Bronchial epithelial cell (primary cell): Measurements from ENCODE around the gene POLDIP2. TPM values are rescaled to one million over a fixed set of nuclear protein-coding genes. Genes with fewer than 3 reads are reported as not detected.

Experiments used
- DNase-seq: peaks from one replicate; pipeline ENCODE4 v3.0.0-alpha.2; 2010; ENCODE audit warnings: low read depth
- FAIRE-seq: peaks from 2 replicates; lab custom pipeline; 2011; peaks lifted over from hg19 to GRCh38; lab: Jason Lieb, UNC
- H3K27me3 ChIP-seq: 2 replicates; pipeline ENCODE4 v1.5.1; 2011; ENCODE audit warnings: low read length; ENCODE audit not compliant: control insufficient read depth, insufficient read depth
- H3K36me3 ChIP-seq: 2 replicates; pipeline ENCODE4 v1.5.1; 2011; ENCODE audit warnings: low read length; ENCODE audit not compliant: control insufficient read depth, insufficient read depth
- H3K4me3 ChIP-seq: 2 replicates; pipeline ENCODE4 v1.5.1; 2011; ENCODE audit warnings: mild to moderate bottlenecking, low read depth, low read length, control low read depth
- total RNA-seq: library from RNA; depleted of rRNA; stranded (reverse); fragments of >200 nt; gene quantifications from 2 replicates; pipeline ENCODE4 v1.2.1, GENCODE V29; 2014
- TF ChIP-seq, protein P1 (sequence below): IDR thresholded peaks from 2 replicates; pipeline ENCODE4 v1.5.1; 2011; ENCODE audit warnings: mild to moderate bottlenecking, moderate library complexity, low read length, control low read depth, inconsistent platforms; ENCODE audit not compliant: insufficient read depth, severe bottlenecking

Gene POLDIP2
- total RNA-seq, 1 donor from 2014 or later = 59.8 TPM

DNA sequence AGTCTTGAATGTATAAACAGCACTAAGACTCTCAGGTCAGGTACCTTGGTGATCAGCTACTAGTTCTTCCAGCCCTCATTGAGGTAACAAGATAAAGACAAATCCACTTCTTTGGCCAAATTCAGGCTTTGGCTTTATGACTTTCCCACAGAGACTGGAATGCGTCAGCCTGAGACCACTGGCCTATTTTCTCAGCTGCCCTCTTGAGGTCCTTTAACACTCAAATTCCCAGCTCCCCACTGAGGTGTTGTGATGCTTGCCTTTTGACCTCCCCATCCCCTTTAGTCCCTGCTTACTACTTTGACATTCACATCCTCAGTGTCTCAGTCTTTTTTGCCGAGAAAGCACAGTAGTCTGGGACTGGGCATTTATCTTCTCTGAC lies 11.1 kb downstream of the POLDIP2 start:
- Histone ChIP-seq H3K27me3 (no peaks in the 10 kb centered on the region), H3K36me3 (peaks cover 34% of the 10 kb centered on the region), H3K4me3 (no peak overlapping the region)
- no peak for DNase-seq
- no peak for FAIRE-seq
- TF ChIP-seq, protein P1, sequence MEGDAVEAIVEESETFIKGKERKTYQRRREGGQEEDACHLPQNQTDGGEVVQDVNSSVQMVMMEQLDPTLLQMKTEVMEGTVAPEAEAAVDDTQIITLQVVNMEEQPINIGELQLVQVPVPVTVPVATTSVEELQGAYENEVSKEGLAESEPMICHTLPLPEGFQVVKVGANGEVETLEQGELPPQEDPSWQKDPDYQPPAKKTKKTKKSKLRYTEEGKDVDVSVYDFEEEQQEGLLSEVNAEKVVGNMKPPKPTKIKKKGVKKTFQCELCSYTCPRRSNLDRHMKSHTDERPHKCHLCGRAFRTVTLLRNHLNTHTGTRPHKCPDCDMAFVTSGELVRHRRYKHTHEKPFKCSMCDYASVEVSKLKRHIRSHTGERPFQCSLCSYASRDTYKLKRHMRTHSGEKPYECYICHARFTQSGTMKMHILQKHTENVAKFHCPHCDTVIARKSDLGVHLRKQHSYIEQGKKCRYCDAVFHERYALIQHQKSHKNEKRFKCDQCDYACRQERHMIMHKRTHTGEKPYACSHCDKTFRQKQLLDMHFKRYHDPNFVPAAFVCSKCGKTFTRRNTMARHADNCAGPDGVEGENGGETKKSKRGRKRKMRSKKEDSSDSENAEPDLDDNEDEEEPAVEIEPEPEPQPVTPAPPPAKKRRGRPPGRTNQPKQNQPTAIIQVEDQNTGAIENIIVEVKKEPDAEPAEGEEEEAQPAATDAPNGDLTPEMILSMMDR = no peak

- Histone ChIP-seq H3K36me3 (peaks cover 33% of the 10 kb centered on the region), H3K4me3 (no peak overlapping the region), H3K27me3 (no peaks in the 10 kb centered on the region)
- DNase-seq (no peak), FAIRE-seq (peak; percentile 90)
- TF ChIP-seq, protein P1 = no peak
Observed at GRCh38 chr17:28345419-28346198, 11.7 kb downstream of the POLDIP2 start.

DNA sequence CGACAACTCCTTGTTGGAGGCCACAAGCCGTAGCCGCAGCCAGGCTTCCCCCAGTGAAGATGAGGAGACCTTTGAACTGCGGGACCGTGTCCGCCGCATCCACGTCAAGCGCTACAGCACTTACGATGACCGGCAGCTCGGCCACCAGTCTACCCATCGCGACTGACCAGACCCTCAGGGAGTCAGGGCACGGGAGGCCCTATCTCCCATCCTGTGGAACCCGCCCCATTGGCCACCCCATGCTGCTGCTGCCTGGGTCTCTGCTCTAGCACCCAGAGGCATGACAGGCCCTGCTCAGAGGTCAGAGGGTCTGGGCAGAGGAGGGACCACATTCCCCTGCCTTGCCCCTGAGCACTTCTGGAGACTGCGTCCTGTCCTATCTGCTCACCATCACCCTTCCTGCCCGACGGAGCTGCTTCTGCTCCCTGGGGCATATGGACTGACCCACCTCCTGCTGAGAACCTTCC lies 12.9 kb downstream of the POLDIP2 start:
- Histone ChIP-seq H3K4me3 (no peak overlapping the region), H3K36me3 (peaks cover 37% of the 10 kb centered on the region), H3K27me3 (no peaks in the 10 kb centered on the region)
- DNase-seq = no peak
- TF ChIP-seq, protein P1 = no peak
- no peak for FAIRE-seq

- DNase-seq (no peak), FAIRE-seq (no peak)
- peaks cover 39% of the 10 kb centered on the region for H3K36me3 ChIP-seq
- H3K27me3 ChIP-seq = no peaks in the 10 kb centered on the region
- no peak overlapping the region for H3K4me3 ChIP-seq
- TF ChIP-seq, protein P1 = no peak
Observed at GRCh38 chr17:28344011-28344410, 13.3 kb downstream of the POLDIP2 start.

GRCh38 chr17:28343491-28343932 lies 13.8 kb downstream of the POLDIP2 start:
- no peak overlapping the region for H3K4me3 ChIP-seq
- TF ChIP-seq, protein P1 = no peak
- FAIRE-seq = no peak
- peaks cover 38% of the 10 kb centered on the region for H3K36me3 ChIP-seq
- no peaks in the 10 kb centered on the region for H3K27me3 ChIP-seq
- DNase-seq = no peak
